GM18873 (cell line): ENCODE results near the gene GPX5.
"Not testable (repeated sequence)": the region's sequence is repeated elsewhere in the genome, so short reads cannot be mapped to it uniquely, and the experiment has no call there.

Experiments used
- ATAC-seq: cut with Tn5 transposase; IDR thresholded peaks from one replicate; pipeline ENCODE4 v1.9.1; 2021; ENCODE audit warnings: mild to moderate bottlenecking, moderate library complexity, moderate number of reproducible peaks; ENCODE audit not compliant: unreplicated experiment, low FRiP score

The GPX5 gene

GRCh38 chr6:28525496-28526039, at the start of gene GPX5:
Gene GPX5 (plus strand): TSS chr6:28525881. CDS start chr6:28526014, 133 bp downstream.
- ATAC-seq: no peak

GRCh38 chr6:28478518-28478917, 47.2 kb upstream of the GPX5 start:
- ATAC-seq: no peak

- ATAC-seq: no peak
These were observed 45.3 kb upstream of the GPX5 start for GRCh38 chr6:28480253-28480932.

- ATAC-seq: no peak
These were observed 40.2 kb upstream of the GPX5 start for GRCh38 chr6:28485482-28485881.

- no peak for ATAC-seq
These were observed 39.1 kb upstream of the GPX5 start for GRCh38 chr6:28486533-28486932.

GRCh38 chr6:28486988-28487742, 38.5 kb upstream of the GPX5 start:
- no peak for ATAC-seq

- ATAC-seq: no peak
These were observed 36.7 kb upstream of the GPX5 start for GRCh38 chr6:28488916-28489365.

GRCh38 chr6:28489366-28490204, 36.1 kb upstream of the GPX5 start:
- no peak for ATAC-seq

- ATAC-seq: no peak
These were observed 35.3 kb upstream of the GPX5 start for GRCh38 chr6:28490205-28490890.

- no peak for ATAC-seq
These were observed 33.7 kb upstream of the GPX5 start for GRCh38 chr6:28491984-28492317.

GRCh38 chr6:28496099-28496779, 29.4 kb upstream of the GPX5 start:
- no peak for ATAC-seq

- no peak for ATAC-seq
These were observed 28.4 kb upstream of the GPX5 start for GRCh38 chr6:28497306-28497705.

- no peak for ATAC-seq
These were observed 27.8 kb upstream of the GPX5 start for GRCh38 chr6:28497893-28498292.

- ATAC-seq: no peak
These were observed 24.4 kb upstream of the GPX5 start for GRCh38 chr6:28501259-28501658.

GRCh38 chr6:28502136-28502535, 23.5 kb upstream of the GPX5 start:
- not testable (repeated sequence) for ATAC-seq

GRCh38 chr6:28502709-28503305, 22.9 kb upstream of the GPX5 start:
- not testable (repeated sequence) for ATAC-seq

GRCh38 chr6:28505733-28506132, 19.9 kb upstream of the GPX5 start:
- no peak for ATAC-seq

GRCh38 chr6:28506807-28507475, 18.7 kb upstream of the GPX5 start:
- ATAC-seq: no peak
